Loucy (cell line): ENCODE measurements around the gene SYNRG.

Experiments
- H2AFZ ChIP-seq: fragments of 200-600 bp; sonication (generic); 2 replicates; pipeline ENCODE4 v1.6.0; 2016; ENCODE audit warnings: antibody characterized with exemption, mild to moderate bottlenecking, low read length, moderate library complexity
- H3F3A ChIP-seq: fragments of 200-600 bp; 2 replicates; pipeline ENCODE4 v1.6.0; 2016; ENCODE audit warnings: antibody characterized with exemption, low read depth, mild to moderate bottlenecking
- H3K27me3 ChIP-seq: fragments of 200-600 bp; sonication (generic); 2 replicates; pipeline ENCODE4 v1.6.1; 2014; ENCODE audit warnings: low read length, mild to moderate bottlenecking; ENCODE audit not compliant: insufficient read depth, poor library complexity, severe bottlenecking
- H3K36me3 ChIP-seq: fragments of 200-600 bp; sonication (generic); 2 replicates; pipeline ENCODE4 v1.6.1; 2016; ENCODE audit warnings: low read length; ENCODE audit not compliant: insufficient read depth
- H3K4me1 ChIP-seq: fragments of 200-600 bp; sonication (generic); 2 replicates; pipeline ENCODE4 v1.5.1; 2014; ENCODE audit warnings: low read length, mild to moderate bottlenecking; ENCODE audit not compliant: insufficient read depth, poor library complexity, severe bottlenecking
- H3K4me2 ChIP-seq: fragments of 200-600 bp; sonication (generic); 2 replicates; pipeline ENCODE4 v1.6.0; 2014; ENCODE audit warnings: antibody characterized with exemption, low read length, low read depth, mild to moderate bottlenecking; ENCODE audit not compliant: poor library complexity, severe bottlenecking
- H3K4me3 ChIP-seq: fragments of 200-600 bp; sonication (generic); 2 replicates; pipeline ENCODE4 v1.5.1; 2014; ENCODE audit warnings: low read length, mild to moderate bottlenecking, mixed read lengths; ENCODE audit not compliant: poor library complexity, severe bottlenecking
- H3K79me2 ChIP-seq: fragments of 200-600 bp; sonication (generic); 2 replicates; pipeline ENCODE4 v1.6.1; 2014; ENCODE audit warnings: low read length; ENCODE audit not compliant: insufficient read depth
- H3K9ac ChIP-seq: fragments of 200-600 bp; sonication (generic); 2 replicates; pipeline ENCODE4 v1.6.0; 2014; ENCODE audit warnings: mild to moderate bottlenecking, low read depth, low read length, moderate library complexity; ENCODE audit not compliant: poor library complexity, severe bottlenecking
- H3K9me2 ChIP-seq: fragments of 200-600 bp; sonication (generic); replicated peaks from 2 replicates; pipeline ENCODE4 v1.6.1; 2016; ENCODE audit warnings: low read depth, low read length, mixed read lengths
- H3K9me3 ChIP-seq: fragments of 200-600 bp; sonication (generic); 2 replicates; pipeline ENCODE4 v1.6.1; 2014; ENCODE audit warnings: mild to moderate bottlenecking, antibody characterized with exemption, low read length, low read depth; ENCODE audit not compliant: insufficient read depth
- H4K20me1 ChIP-seq: fragments of 200-600 bp; sonication (generic); 2 replicates; pipeline ENCODE4 v1.6.0; 2014; ENCODE audit warnings: antibody characterized with exemption, low read length, mild to moderate bottlenecking; ENCODE audit not compliant: insufficient read depth, poor library complexity, severe bottlenecking
- EZH2phosphoT487 ChIP-seq: fragments of 200-600 bp; IDR thresholded peaks from 2 replicates; pipeline ENCODE4 v1.6.1; 2018; ENCODE audit warnings: antibody characterized with exemption, mild to moderate bottlenecking, moderate library complexity, borderline replicate concordance
- TF ChIP-seq, protein P1 (sequence below): fragments of 200-600 bp; sonication (generic); conservative IDR thresholded peaks from 2 replicates; pipeline ENCODE4 v1.5.1; 2014; ENCODE audit warnings: mild to moderate bottlenecking, antibody characterized with exemption, low read length

The SYNRG gene

DNA sequence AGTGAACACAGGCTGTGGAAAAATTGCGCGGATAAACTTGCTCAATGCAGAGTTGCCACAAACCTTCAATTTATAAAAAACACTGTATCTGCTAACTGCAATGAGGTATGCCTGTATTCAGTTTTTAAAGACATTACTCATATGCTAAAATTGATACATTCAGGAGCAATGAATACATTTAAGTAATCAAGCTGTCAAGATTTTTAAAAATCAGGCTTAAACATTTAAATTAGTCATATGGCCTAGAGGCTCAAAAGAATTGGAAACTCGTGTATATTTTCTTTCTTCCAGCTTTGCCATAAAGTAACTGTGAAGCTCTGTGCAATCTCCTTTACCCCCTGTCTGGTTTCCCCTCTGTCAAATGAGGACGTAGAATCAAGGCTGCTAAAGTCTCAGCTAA lies 4.1 kb downstream of the SYNRG start:
- Histone ChIP-seq H3K4me1 (peaks cover 44% of the 10 kb centered on the region), H2AFZ (no peak overlapping the region), H3K9ac (peak overlapping the region; percentile 62), H3F3A (peaks cover 28% of the 10 kb centered on the region), H3K9me3 (peaks cover 6% of the 10 kb centered on the region), H3K79me2 (peaks cover 75% of the 10 kb centered on the region), H3K27me3 (no peaks in the 10 kb centered on the region), H3K4me2 (peak overlapping the region; percentile 86), H3K36me3 (no peaks in the 10 kb centered on the region), H3K4me3 (peak overlapping the region; percentile 94), H3K9me2 (no peaks in the 10 kb centered on the region), H4K20me1 (peaks cover 52% of the 10 kb centered on the region)
- TF ChIP-seq, protein P1, sequence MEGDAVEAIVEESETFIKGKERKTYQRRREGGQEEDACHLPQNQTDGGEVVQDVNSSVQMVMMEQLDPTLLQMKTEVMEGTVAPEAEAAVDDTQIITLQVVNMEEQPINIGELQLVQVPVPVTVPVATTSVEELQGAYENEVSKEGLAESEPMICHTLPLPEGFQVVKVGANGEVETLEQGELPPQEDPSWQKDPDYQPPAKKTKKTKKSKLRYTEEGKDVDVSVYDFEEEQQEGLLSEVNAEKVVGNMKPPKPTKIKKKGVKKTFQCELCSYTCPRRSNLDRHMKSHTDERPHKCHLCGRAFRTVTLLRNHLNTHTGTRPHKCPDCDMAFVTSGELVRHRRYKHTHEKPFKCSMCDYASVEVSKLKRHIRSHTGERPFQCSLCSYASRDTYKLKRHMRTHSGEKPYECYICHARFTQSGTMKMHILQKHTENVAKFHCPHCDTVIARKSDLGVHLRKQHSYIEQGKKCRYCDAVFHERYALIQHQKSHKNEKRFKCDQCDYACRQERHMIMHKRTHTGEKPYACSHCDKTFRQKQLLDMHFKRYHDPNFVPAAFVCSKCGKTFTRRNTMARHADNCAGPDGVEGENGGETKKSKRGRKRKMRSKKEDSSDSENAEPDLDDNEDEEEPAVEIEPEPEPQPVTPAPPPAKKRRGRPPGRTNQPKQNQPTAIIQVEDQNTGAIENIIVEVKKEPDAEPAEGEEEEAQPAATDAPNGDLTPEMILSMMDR = no peak
- TF ChIP-seq EZH2phosphoT487 = no peak

DNA sequence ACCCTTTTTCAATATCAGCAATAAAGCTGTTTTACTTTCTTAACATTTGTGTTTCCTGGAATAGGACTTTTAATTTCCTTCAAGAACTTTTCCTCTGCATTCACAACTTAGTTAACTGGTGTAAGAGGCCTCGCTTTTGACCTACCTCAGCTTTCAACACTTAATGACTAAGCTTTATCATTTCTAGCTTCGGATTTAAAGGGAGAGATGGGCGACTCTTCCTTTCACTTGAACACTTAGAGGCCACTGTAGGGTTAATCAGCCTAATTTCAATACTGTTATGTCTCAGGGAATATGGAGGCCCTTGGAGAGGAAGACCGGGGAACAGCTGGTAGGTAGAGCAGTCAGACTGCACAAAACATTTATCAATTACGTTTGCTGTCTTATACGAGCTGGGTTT lies 4.7 kb downstream of the SYNRG start:
- H3K27me3 ChIP-seq = no peaks in the 10 kb centered on the region
- H3F3A ChIP-seq = peaks cover 25% of the 10 kb centered on the region
- TF ChIP-seq, protein P1 = no peak
- TF ChIP-seq EZH2phosphoT487 = no peak
- peaks cover 39% of the 10 kb centered on the region for H3K4me1 ChIP-seq
- peaks cover 53% of the 10 kb centered on the region for H4K20me1 ChIP-seq
- H3K4me2 ChIP-seq = peak overlapping the region; percentile 86
- H3K79me2 ChIP-seq = peaks cover 75% of the 10 kb centered on the region
- H3K9me2 ChIP-seq = no peaks in the 10 kb centered on the region
- no peaks in the 10 kb centered on the region; the same call in 1 of the 2 replicates for H3K36me3 ChIP-seq
- peak overlapping the region; percentile 94 for H3K4me3 ChIP-seq
- peak overlapping the region; percentile 62 for H3K9ac ChIP-seq
- H3K9me3 ChIP-seq = peaks cover 6% of the 10 kb centered on the region
- no peak overlapping the region for H2AFZ ChIP-seq

DNA sequence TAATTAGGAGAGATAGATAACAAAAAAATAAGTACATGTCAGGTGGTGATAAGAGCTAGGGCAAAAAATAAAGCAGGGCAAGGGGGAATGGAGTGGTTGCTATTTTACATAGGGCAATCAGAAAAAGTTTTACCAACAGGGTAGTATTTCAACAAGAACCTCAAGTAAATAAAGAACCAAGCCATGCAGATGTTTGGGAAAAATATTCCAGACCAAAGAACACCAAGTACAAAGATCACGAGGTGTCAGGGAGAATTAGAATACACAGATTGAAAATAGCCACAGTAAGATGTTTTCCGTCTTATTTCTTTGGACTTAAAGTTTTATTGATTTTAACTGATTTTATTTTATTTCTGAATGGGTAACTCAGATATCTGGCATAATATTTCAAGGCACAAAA lies 11.1 kb downstream of the SYNRG start:
- Histone ChIP-seq H3K27me3 (no peaks in the 10 kb centered on the region), H3K9ac (no peak overlapping the region), H3K4me1 (no peaks in the 10 kb centered on the region), H3K4me2 (no peak overlapping the region), H2AFZ (no peak overlapping the region), H3K4me3 (no peak overlapping the region), H3F3A (no peaks in the 10 kb centered on the region), H4K20me1 (peaks cover 21% of the 10 kb centered on the region), H3K36me3 (peaks cover 52% of the 10 kb centered on the region), H3K9me3 (no peaks in the 10 kb centered on the region), H3K9me2 (no peaks in the 10 kb centered on the region), H3K79me2 (peaks cover 48% of the 10 kb centered on the region)
- TF ChIP-seq, protein P1 = no peak
- no peak for TF ChIP-seq EZH2phosphoT487
